HuH-7.5 (cell line): ENCODE measurements around the gene TEX48.
A peak's percentile ranks its signal among the peaks of the same experiment; 100 is the strongest.

Source experiments
- DNase-seq: peaks from one replicate; pipeline ENCODE4 v3.0.0; 2011; ENCODE audit warnings: low spot score

Gene TEX48, protein sequence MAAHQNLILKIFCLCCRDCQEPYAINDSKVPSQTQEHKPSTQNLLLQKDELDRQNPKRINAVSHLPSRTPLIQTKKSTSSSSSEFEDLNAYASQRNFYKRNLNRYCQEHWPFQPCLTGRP

DNA sequence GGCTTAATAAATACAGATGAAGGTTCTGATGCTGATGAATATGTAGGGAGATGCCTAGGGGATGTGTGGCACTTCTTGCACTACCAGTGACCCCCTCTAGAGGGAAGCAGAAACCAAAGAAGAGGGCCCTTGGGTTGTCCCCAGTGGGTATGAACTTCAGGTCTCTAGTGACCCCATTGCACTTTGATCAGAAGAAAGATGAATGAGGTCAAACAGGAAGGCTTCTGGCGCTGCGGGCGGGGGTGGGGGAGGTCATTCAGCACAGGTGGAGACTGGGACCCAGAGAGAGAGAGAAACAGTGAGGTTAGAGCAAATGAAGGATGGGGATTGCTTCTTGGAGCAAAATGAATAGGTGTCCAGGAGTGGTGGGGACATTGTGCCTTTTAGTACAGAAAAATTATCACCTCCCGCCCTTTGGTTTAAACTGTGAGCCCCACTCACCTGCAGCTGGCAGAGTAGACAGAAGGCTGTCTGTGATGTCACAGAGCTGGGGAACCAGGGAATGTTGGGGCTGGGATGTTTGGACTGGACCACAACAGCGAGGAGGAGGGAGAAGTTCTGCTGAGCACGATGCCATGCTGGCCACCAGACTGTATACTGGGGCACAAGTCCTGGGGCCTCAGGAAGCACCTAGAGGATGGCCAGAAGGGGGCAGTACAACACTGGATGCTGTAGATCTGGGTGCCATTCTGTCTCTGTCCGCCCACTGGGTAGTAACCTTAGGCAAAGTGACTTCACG is at the start of gene TEX48:
Gene TEX48 (minus strand): TSS at position 599 of the 739 bp plus-strand sequence. CDS start 10,469 bp downstream, outside the sequence.
- DNase-seq: peak; percentile 52

DNA sequence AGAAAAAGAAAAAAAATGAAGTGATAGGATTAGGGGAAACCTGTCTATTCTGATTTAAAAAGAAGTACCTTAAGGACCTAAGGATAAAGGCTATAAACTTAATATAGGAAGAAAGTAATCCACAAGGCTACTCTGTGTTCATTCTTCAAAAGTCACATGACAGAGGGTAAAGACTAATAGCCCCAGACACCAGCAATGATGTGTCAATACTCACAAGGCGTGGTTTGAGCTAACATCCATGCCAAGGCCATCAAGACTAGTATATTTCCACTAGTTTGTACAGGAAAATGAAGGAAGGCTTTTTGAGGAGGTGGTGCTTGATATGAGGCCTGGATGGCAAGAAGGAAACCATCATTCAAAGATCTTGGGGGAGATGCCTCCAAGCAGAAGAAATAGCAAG is 49.7 kb upstream of the TEX48 start:
- DNase-seq: no peak

DNA sequence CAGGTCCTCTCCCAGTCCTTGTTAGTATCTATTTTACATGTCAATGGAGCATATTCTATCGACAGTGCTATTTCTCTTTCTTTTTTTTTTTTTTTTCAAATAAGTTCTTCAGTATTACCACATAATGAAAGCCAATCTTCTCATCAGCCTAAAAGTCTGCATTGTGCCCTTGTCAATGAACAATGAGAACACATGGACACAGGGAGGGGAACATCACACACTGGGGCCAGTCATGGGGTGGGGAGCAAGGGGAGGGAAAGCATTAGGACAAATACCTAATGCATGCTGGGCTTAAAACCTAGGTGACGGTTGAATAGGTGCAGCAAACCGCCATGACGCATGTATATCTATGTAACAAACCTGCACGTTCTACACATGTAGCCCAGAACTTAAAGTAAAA is 47.7 kb upstream of the TEX48 start:
- no peak for DNase-seq

GRCh38 chr9:114725930-114726329 is 43.9 kb upstream of the TEX48 start:
- no peak for DNase-seq

GRCh38 chr9:114724744-114725143 is 42.8 kb upstream of the TEX48 start:
- DNase-seq: no peak

- no peak for DNase-seq
Measured at GRCh38 chr9:114723931-114724330, 41.9 kb upstream of the TEX48 start.

- DNase-seq: no peak
Measured at GRCh38 chr9:114722937-114723620, 41.1 kb upstream of the TEX48 start.

DNA sequence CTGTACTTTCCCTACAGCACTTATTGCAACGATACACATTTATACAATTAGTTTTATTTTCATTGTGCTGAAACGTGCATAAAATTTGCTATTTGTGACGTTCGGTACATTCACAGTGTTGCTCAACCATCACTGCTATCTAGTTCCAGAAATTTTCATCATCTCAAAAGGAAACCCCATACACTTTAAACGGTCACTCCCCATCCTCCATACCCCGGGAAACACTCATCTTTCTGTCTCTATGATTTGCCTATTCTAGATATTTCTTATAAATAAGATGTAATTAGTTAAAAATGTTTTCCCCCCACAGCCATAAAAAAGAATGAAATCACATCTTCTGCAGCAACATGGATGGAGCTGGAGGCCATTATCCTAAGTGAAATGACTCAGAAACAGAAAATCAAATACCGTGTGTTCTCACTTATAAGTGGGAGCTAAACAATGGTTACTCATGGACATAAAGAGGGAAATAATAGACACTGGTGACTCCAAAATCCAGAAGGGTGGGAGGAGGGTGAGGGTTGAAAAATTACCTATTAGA is 40.2 kb upstream of the TEX48 start:
- DNase-seq: no peak

DNA sequence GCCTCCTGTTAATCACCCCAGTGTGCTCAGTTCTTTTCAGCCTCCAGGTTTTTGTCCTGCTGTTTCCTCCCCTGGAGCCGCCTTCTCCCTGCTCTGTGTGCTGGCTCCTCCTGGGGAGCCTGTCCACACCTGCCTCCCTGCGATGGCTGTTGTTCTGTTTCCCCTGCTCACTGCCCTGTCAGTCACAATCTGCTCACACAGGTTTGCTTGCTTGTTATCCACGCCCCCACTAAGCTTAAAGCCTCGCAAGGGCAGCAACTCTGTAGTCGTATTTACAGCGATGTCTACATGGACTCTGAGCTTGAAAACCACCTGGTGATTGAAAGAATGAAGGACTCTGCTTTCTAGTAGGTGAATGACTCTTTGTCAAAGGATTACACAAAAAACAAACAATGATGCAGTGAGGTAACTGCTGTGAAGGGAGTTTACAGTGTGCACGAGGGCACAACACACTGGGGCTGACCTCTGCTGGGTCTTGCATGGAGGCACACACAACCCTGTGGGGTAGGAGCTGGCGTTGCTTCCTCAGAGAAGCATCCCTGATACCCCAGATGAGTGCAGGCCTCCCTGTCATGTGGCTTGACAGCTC is 39.6 kb upstream of the TEX48 start:
- DNase-seq: peak; percentile 70

- no peak for DNase-seq
Measured at GRCh38 chr9:114720086-114720676, 38.2 kb upstream of the TEX48 start.

- no peak for DNase-seq
Measured at GRCh38 chr9:114719290-114719689, 37.3 kb upstream of the TEX48 start.

GRCh38 chr9:114718801-114719221 is 36.8 kb upstream of the TEX48 start:
- no peak for DNase-seq

DNA sequence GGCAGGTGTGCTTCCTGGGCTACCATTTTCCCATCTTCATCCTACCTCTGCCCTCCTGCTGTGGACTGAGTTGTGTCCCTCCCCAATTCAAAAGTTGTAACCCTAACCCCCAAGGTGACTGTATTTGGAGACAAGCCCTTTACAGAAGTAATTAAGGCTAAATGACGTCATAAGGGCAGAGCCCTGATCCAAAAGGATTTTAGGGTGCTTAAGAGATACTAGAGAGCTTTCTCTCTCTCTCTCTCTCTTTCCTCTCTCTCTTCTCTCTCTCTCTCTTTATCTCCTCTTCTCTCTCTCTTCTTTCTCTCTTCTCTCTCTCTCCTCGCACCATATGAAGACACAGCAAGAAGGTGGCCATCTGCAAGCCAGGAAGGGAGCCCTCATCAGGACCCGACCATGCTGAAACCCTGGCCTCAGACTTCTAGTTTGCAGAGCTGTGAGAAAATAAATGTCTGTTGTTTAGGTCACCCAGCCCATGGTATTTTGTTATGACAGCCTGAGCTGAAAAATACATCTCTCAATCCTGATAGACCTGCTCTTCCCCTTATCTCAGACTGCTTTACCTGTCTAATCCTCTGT is 36.0 kb upstream of the TEX48 start:
- DNase-seq: no peak

GRCh38 chr9:114709636-114710035 is 27.6 kb upstream of the TEX48 start:
- DNase-seq: no peak

- no peak for DNase-seq
Measured at GRCh38 chr9:114706711-114707110, 24.7 kb upstream of the TEX48 start.

- DNase-seq: no peak
Measured at GRCh38 chr9:114701988-114702387, 20.0 kb upstream of the TEX48 start.

DNA sequence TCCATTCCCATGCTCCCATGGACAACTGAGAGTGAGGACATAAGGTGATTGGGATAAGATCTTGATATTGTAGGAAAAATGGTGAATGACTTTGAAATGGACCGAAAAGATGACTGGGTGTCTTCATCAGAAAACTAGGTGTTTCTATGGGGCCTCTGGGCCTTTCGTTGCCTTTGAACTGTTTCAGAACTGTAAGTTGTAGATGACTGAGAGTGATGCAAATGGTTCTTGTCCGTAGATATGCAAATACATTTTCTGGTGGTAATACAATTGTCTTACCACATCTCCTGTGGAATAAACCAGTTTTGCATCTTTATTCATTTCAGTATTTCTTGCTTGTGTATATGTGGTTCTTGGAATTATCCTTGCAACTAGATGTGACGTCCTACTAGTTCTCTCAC is 16.0 kb upstream of the TEX48 start:
- no peak for DNase-seq

- no peak for DNase-seq
Measured at GRCh38 chr9:114696814-114697544, 15.0 kb upstream of the TEX48 start.

GRCh38 chr9:114695948-114696347 is 14.0 kb upstream of the TEX48 start:
- no peak for DNase-seq

GRCh38 chr9:114694719-114695269 is 12.8 kb upstream of the TEX48 start:
- DNase-seq: no peak

DNA sequence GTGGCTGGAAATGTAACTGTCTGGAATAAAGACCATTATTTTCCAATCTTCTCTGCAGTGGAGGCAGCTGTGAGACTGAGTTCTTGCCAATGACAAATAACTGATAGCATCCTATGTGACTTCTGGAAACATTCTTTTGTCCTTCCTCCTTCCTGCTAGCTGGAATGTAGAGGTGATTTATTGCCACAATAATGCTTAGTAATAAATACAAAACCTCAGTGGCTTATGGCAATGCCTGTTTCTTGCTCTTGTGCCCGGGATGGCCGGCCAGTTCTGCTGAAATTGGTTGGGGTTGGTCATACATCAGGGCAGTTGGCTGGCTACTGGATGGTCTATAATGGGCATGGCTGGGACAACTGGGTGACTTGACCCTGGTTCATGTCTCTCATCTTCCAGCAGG is 12.2 kb upstream of the TEX48 start:
- DNase-seq: no peak
